Coronary artery (tissue), 2 donors: ENCODE results near the gene EVI5L.

ENCODE experiments used
- DNase-seq: peaks from one replicate; pipeline ENCODE4 v3.0.0-alpha.2; 2017; ENCODE audit warnings: low spot score
- H3K27ac ChIP-seq, 2 donors: fragments of 200-600 bp; sonication (generic); one replicate each; pipeline ENCODE4 v1.5.1; 2016 to 2019
- H3K4me3 ChIP-seq: fragments of 200-600 bp; sonication (generic); 2 replicates; pipeline ENCODE4 v1.5.1; 2016; ENCODE audit warnings: mild to moderate bottlenecking, moderate library complexity
- TF ChIP-seq, protein P1 (sequence below): fragments of 200-600 bp; sonication (generic); IDR thresholded peaks from one replicate; pipeline ENCODE4 v1.5.1; 2019; ENCODE audit warnings: antibody characterized with exemption

EVI5L gene

DNA sequence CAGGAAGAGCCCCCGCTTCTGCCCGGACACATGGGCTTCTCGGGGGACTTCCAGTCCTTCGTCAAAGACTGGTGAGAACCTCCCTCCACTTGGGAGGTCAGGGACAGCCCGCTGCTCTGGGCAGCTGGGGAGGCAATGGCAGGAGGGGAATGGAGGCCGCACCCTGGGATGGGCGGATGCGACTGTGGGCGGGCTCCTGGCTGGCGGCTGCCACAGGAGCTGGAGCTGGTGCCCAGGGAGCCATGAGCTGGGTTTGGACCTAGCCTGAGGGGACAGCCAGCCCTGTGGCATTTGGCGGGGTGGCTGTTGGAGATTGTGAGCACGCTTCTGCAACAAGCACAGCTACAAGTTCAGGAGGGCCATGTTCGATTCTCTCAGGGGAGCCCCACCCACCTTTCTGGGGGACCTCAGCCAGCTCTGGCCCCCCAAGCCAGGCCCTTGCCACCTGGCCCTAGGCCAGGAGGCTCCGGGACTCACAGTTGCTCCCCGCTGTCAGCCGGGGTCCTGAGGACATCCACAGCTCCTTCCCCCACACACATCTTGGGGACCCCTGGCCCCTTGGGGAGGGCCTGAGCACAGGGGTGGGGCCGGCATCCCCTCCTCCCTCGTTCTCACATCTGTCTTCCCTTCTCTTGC lies 81.6 kb downstream of the EVI5L start:
- Histone ChIP-seq H3K4me3 (no peak overlapping the region), H3K27ac (no peak overlapping the region)
- no peak for DNase-seq
- TF ChIP-seq, protein P1, sequence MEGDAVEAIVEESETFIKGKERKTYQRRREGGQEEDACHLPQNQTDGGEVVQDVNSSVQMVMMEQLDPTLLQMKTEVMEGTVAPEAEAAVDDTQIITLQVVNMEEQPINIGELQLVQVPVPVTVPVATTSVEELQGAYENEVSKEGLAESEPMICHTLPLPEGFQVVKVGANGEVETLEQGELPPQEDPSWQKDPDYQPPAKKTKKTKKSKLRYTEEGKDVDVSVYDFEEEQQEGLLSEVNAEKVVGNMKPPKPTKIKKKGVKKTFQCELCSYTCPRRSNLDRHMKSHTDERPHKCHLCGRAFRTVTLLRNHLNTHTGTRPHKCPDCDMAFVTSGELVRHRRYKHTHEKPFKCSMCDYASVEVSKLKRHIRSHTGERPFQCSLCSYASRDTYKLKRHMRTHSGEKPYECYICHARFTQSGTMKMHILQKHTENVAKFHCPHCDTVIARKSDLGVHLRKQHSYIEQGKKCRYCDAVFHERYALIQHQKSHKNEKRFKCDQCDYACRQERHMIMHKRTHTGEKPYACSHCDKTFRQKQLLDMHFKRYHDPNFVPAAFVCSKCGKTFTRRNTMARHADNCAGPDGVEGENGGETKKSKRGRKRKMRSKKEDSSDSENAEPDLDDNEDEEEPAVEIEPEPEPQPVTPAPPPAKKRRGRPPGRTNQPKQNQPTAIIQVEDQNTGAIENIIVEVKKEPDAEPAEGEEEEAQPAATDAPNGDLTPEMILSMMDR, result no peak

DNA sequence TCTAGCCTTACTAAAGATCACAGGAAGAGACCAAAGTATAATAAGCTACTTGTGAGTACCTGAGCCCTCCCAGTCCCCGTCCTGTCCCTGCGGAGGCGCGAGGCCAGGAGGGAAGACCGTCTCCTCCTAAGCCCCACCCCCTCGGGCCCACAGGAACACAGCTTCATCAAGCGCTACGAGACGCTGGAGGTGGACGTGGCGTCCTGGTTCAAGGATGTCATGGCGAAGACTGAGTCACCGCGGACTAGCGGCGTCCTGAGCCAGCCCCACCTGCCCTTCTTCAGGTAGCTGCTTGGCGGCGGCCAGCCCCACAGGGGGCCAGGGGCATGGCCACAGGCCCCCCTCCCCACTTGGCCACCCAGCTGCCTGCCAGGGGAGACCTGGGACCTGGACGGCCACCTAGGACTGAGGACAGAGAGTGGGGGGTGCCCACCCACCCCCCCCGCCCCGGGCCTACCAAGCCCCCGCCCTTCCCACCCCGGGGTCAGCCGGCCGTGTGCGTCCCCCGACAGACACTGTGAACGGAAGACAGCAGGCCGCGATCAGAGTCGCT lies 82.2 kb downstream of the EVI5L start:
- no peak overlapping the region for H3K27ac ChIP-seq
- DNase-seq, result no peak
- H3K4me3 ChIP-seq, result no peak overlapping the region
- TF ChIP-seq, protein P1, result no peak

DNA sequence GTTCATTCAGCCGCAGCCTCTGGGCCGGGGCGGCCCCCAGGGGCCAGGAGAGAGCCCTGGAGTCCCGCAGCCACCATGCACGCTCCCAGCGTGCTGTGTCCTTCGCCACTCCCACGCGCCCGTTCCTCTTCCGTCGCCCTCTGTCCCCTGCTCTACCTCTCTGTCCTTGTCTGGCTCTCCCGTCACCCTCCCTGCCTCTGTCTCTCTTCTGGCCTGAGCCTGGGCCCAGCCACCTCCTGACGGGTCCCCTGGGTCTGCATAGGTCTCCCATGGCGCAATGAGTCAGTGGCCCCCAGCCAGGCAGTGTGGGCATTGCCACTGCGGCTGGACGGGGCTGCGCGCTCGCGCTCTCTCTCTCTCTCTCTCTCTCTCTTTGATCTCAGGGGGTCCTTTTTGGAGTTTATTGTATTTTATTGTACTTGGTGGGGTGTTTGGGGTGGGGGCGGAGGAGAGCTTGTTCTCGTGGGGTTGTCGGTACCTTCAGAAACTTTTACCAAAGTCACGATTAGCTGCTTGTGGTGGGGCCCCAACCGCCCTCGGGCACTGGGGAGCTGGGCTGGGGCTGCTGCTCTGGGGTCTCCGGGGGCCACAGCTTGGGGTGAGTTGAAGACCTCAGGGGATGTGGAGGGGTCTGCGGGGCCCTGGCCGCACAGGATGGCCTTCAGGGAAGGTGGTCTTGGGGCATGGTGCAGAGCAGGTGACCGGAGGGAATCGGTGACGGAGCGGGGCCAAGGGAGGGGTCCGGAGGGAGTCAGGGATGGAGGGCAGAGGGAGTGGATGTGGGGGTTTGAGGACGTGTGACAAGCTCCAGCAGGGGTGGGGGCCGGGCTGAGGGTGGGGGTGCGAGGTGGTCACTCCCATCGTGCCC lies 82.9 kb downstream of the EVI5L start:
- TF ChIP-seq, protein P1, result no peak
- Histone ChIP-seq H3K4me3 (no peak overlapping the region), H3K27ac (no peak overlapping the region)
- DNase-seq, result no peak

DNA sequence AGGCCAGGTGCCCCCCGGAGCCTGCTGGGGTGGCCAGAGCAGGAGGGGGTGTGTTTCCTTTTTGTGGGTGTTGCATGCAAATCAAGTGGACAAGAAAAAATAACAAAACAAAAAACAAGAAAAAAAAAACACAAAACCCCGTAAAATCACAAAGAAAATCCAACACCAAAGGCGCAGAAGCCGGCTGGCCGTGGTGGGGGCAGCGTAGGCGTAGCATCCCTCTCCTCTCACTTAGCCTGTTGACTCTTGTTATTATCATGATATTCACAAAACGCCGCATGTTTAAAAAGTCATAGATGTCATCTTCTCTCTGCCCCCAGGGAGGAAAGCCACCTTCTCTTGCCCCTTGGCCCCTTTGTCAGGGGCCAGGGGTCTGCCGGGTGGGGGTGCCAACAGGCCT lies 83.6 kb downstream of the EVI5L start:
- DNase-seq, result no peak
- Histone ChIP-seq H3K4me3 (no peak overlapping the region), H3K27ac (no peak overlapping the region)
- TF ChIP-seq, protein P1, result no peak

GRCh38 chr19:7914099-7914498 lies 84.1 kb downstream of the EVI5L start:
- no peak overlapping the region for H3K27ac ChIP-seq
- no peak overlapping the region for H3K4me3 ChIP-seq
- no peak for DNase-seq
- TF ChIP-seq, protein P1, result no peak
